ENCODE results near the gene PHGDH.

Gene PHGDH

DNA sequence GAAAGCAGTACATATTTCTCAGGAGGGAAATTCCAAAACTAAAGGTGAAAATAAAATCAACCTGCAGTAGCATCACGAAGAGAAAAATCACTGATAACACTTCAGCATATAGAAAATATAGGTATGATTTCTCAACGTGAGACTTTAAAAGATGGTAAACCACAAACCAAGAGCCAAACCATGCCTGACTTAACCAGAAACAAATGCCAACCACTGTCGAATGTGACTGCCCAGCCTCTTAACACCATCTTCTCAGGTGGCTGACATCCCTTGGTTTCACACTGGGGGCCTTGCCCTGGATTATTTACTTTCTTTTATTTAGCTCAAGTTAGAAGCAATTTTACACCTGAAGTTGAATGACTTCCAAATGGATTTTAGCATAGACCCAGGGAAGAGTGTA lies 46.9 kb downstream of the PHGDH start:
- Mint-ChIP-seq H3K36me3 (ENCODE audit: low read depth) (no peaks in the 10 kb centered on the region), H3K27me3 (ENCODE audit: low read depth, poor library complexity) (peaks cover 6% of the 10 kb centered on the region), H3K4me1 (no peaks in the 10 kb centered on the region), H3K27ac (no peak overlapping the region), H3K4me3 (no peak overlapping the region), H3K9me3 (no peaks in the 10 kb centered on the region)
- TF ChIP-seq, protein P1, sequence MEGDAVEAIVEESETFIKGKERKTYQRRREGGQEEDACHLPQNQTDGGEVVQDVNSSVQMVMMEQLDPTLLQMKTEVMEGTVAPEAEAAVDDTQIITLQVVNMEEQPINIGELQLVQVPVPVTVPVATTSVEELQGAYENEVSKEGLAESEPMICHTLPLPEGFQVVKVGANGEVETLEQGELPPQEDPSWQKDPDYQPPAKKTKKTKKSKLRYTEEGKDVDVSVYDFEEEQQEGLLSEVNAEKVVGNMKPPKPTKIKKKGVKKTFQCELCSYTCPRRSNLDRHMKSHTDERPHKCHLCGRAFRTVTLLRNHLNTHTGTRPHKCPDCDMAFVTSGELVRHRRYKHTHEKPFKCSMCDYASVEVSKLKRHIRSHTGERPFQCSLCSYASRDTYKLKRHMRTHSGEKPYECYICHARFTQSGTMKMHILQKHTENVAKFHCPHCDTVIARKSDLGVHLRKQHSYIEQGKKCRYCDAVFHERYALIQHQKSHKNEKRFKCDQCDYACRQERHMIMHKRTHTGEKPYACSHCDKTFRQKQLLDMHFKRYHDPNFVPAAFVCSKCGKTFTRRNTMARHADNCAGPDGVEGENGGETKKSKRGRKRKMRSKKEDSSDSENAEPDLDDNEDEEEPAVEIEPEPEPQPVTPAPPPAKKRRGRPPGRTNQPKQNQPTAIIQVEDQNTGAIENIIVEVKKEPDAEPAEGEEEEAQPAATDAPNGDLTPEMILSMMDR (IDR thresholded peaks at IDR 0.05), result no peak
- DNase-seq, result no peak

DNA sequence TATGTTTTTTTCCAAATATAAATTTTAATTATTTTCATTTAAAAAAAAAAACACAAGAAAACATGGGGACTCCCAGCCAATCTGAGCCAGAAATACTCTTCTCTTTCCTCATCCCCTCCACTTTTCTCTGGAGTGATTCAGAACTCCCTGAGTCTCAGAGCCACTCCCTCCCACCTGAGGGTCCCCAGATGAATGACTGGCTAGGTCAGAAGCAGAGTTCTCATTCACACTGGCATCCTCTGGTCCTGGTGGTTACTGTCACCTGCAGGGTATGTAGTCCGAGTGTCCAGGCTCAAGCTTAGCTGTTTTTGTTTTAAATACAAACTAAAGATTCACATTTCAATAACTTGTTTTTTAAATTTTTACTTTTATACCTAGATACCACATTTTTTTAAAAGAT lies 50.7 kb downstream of the PHGDH start:
- no peak overlapping the region for H3K27ac Mint-ChIP-seq
- DNase-seq, result no peak
- no peak overlapping the region for H3K4me3 Mint-ChIP-seq
- no peaks in the 10 kb centered on the region for H3K36me3 Mint-ChIP-seq (ENCODE audit: low read depth)
- peaks cover 4% of the 10 kb centered on the region for H3K9me3 Mint-ChIP-seq
- H3K27me3 Mint-ChIP-seq (ENCODE audit: low read depth, poor library complexity), result peaks cover 6% of the 10 kb centered on the region
- TF ChIP-seq, protein P1 (IDR thresholded peaks at IDR 0.05), result no peak
- no peaks in the 10 kb centered on the region for H3K4me1 Mint-ChIP-seq

DNA sequence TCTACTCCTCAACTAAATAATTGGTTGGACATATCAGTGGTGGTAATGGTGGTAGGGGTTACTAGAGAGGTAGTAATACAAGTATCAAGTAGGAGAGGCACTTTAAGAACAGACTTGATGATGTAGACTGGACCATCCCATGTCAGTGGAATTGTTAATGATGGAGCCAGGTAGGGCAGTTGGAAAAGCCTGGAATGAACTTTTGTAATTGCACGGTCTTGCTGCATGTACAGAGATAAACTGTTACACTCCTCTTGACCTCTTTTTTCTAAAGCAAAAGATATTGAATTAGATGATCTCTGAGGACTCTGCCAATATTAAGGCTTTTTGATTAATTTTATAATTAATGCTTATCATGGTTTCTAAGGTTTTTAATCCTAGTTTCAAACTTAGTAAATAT lies 51.2 kb downstream of the PHGDH start:
- H3K27me3 Mint-ChIP-seq (ENCODE audit: low read depth, poor library complexity), result peaks cover 6% of the 10 kb centered on the region
- H3K36me3 Mint-ChIP-seq (ENCODE audit: low read depth), result no peaks in the 10 kb centered on the region
- no peak overlapping the region for H3K27ac Mint-ChIP-seq
- H3K9me3 Mint-ChIP-seq, result peaks cover 4% of the 10 kb centered on the region
- TF ChIP-seq, protein P1 (IDR thresholded peaks at IDR 0.05), result no peak
- no peak overlapping the region for H3K4me3 Mint-ChIP-seq
- DNase-seq, result no peak
- no peaks in the 10 kb centered on the region for H3K4me1 Mint-ChIP-seq

DNA sequence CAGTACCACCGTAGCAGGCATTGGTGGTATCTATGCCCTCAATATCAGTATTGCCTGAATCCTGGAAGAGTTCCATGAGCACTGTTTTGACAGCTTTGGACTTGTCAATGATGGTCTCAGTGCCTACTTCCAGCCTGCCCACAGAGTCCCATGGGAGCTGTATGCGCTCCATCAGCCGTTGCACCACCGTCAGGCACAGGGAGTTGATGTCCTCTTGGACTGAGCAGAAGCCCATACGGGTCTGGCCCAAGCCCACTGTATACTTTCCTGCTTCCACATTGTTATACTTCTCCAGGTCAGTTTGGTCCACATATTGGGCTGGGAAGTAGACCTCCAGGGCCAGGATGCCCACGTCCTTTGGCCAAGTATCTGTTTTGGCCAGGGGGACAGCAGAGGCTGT lies 52.5 kb downstream of the PHGDH start:
- TF ChIP-seq, protein P1 (IDR thresholded peaks at IDR 0.05), result no peak
- DNase-seq, result no peak
- Mint-ChIP-seq H3K4me3 (no peak overlapping the region), H3K9me3 (peaks cover 4% of the 10 kb centered on the region), H3K27ac (no peak overlapping the region), H3K4me1 (peaks cover 4% of the 10 kb centered on the region), H3K36me3 (ENCODE audit: low read depth) (no peaks in the 10 kb centered on the region), H3K27me3 (ENCODE audit: low read depth, poor library complexity) (peaks cover 10% of the 10 kb centered on the region)

DNA sequence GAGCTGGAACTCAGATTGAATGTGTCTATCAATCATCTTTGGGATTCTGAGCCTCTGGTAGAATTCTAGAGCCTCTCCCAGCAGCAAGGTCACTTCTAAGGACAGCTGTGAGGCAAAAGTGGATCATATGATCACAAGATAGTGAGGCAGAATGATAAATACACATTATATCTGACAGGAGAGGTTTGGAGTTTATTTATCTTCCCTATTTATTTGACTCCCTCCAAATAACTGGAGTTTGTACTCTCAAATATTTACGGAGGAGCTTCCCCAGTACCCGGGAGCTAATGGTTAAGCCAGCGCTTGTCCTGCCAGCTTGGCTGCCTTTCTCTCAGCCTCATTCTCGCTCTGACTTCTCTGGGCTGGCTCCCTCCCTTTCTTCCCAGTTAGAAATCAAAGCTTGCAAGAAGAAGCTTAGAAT lies 54.6 kb downstream of the PHGDH start:
- Mint-ChIP-seq H3K27me3 (ENCODE audit: low read depth, poor library complexity) (peaks cover 7% of the 10 kb centered on the region), H3K36me3 (ENCODE audit: low read depth) (no peaks in the 10 kb centered on the region), H3K4me3 (no peak overlapping the region), H3K27ac (no peak overlapping the region), H3K4me1 (peaks cover 4% of the 10 kb centered on the region), H3K9me3 (peaks cover 4% of the 10 kb centered on the region)
- TF ChIP-seq, protein P1 (IDR thresholded peaks at IDR 0.05), result no peak
- DNase-seq, result no peak

DNA sequence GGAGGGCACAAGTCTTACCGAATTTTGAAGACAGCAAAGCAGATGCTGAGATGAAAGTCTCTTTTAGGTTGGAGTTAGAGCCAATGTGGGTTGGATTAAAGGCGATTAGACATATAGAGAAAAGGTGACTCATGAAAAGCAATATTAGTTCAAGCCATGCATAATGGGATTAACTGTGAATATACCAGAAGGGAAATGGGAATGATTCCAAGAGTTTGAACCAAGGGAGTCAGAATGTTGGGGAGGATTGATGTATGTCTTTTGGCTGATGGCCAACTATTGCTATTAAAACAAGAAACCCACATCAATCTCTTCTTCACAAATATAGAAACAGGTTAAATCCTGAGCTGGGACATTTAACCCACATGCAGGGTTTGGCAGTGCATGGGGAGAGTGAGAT lies 55.8 kb downstream of the PHGDH start:
- TF ChIP-seq, protein P1 (IDR thresholded peaks at IDR 0.05), result no peak
- Mint-ChIP-seq H3K36me3 (ENCODE audit: low read depth) (no peaks in the 10 kb centered on the region), H3K4me3 (no peak overlapping the region), H3K9me3 (peaks cover 4% of the 10 kb centered on the region), H3K27ac (no peak overlapping the region), H3K27me3 (ENCODE audit: low read depth, poor library complexity) (peaks cover 7% of the 10 kb centered on the region), H3K4me1 (peaks cover 4% of the 10 kb centered on the region)
- no peak for DNase-seq

Data from nephron progenitor cell (in vitro differentiated cells).